GM19324 (cell line): ENCODE data around the gene CYP27B1.

Experiments
- ATAC-seq: cut with Tn5 transposase; IDR thresholded peaks from one replicate; pipeline ENCODE4 v1.9.1; 2021; ENCODE audit warnings: mild to moderate bottlenecking, moderate library complexity; ENCODE audit not compliant: unreplicated experiment, low FRiP score

Gene CYP27B1

DNA sequence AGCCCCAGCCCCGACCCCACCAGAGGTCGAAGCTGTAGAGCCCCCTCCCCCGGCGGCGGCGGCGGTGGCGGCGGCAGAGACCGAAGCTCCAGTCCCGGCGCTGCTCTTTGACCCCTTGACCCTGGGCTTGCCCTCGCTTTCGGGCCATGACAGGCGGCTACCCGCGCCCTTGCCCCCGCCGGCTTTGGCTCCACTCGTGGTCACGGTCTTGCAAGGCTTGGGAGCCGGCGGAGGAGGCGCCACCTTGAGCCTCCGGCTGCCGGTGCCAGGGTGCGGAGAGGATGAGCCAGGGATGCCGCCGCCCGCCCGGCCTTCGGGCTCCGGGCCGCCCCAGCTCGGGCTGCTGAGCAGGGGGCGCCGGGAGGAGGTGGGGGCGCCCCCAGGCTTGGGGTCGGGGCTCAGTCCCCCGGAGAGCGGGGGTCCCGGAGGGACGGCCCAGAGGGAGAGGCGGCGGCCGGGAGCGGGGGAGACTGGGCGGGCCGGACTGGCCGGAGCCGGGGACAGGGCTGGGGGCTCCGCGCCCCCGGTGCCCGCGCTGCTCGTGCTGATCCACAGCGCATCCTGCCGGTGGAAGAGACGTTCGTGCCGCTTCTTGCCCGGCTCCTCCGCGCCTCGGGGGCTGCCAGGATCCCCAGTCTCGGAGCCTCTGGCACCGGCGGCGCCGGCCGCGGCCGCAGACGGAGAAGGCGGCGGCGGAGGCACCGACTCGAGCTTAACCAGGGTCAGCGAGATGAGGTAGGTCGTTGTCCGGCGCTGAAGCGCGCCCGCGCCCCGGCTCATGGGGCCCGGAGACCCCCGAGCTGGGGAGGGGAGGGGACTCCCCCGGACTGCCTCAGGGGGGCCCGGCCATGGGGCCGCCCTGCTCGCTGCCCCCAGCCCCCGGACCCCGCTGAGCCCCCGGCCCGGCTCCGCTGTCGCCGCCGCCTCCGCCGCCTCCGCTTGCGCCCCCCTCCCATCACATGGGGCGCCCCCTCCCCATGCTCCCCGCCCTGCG lies 29.1 kb downstream of the CYP27B1 start:
- no peak for ATAC-seq

DNA sequence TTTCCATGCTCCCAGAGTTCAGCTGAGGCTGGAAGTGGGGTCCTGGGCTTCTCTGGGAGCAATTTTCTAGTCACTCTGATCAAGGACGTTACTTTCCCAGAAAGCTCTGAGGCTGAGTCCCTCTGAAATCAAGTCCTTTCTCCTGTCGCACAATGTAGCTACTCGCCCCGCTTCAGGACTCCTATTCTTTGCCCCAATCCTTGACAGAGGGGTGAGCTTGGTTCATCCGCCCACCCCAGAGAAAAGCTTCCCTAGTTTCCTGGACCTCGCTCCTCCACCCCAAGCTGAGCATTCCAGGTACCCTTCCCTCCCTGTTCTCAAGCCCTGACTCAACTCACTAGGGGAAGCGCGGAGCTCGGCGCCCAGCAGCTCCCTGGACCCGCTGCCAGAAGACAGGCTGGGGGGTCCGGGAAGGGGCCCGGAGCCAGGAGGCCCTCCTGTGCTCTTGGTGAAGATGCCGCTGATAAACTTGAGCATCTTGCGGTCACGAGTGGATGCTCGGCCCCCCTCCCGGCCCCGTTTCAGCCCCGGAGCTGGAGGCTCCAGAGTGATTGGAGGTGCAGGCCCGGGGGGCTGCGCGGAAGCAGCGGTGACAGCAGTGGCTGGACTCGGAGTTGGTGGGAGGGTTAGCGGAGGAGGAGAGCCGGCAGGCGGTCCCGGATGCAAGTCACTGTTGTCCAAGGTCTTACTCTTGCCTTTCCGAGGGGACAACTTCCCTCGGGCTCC lies 30.0 kb downstream of the CYP27B1 start:
- no peak for ATAC-seq

DNA sequence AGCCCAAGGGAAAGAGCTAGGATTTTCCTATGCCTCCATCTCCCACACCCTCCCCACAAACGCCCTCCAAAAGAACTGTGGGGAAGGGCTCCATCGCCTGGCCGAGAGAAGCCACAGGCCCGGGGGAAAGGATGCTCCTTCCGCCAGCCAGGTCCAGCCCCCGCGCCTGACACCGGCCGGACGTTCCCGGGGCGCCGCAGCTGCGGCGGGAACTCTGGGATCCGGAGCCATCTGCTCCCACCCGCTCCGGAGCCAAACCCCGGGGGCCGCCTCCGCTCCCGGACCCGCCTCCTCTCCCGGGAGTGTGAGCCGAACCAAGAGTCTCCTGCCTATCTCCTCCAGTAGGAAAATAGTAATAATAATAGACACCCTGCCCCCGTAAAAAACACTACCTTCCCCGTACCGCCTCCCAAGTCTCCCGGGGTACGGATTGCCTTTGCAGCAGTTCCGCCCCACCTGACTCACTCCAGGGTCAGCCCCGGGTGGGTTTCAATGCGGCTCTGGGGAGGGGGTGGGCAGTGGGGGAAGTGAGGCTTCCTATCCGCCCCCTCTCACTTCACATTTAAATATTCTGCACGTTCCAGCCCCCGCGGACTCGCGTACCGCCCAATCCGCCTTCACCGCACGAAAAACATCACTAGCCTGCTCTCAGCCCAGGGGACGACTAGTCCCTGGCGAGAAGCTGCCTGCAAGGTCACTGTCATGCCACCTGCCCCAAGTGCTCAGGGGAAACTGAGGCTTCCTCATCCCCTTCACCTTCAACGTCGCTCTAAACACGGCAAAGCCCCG lies 30.7 kb downstream of the CYP27B1 start:
- ATAC-seq: no peak

DNA sequence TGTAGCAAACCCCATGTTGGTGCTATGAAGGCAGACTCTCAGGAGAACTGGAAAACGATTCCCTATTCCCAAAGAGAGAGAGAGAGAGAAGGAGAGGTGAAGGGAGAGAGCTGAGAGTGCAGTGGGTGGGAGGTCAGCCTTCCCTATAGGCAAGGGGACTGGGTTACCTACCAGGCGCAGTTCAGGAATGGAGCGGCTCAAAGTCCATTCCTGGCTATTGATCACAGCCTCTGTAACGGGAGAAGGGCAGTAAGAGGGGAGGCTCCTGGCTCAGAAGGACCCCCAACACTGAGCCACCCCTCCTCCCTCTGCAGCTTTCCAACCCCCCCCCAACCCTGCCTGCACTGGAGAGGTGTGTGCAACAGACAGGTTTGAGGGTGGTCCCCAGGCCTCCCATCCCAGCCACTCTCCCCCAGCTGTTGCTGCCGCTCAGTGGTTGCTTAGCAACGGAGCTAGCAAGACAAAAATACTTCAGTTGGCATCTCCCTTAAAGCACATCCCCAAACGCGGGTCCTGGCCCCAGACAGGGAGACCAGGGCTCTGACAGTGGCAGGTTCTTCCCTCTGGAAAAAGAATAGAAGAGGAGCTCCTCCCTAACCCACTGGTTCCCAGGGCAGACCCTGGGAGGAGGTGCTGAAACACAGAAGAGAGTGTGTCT lies 31.6 kb downstream of the CYP27B1 start:
- ATAC-seq: no peak

DNA sequence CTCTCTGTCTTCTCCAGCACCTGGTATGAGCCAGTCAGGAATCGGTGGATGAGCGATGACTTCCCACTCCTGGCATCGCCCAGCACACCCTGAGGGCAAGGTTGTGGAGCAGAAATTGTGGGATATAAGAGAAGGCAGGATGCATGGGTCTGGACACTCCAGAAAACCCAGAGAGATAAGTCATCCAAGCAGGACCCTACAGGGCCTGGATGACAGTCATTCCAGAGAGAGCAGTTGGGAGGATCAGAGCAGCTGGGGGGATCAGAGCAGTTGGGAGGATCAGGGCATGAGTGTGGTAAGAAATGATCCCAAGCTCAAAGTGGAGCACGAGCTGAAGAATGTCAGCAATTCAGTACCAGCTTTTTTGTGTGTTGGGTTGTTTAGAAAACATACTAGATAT lies 32.3 kb downstream of the CYP27B1 start:
- ATAC-seq: no peak

DNA sequence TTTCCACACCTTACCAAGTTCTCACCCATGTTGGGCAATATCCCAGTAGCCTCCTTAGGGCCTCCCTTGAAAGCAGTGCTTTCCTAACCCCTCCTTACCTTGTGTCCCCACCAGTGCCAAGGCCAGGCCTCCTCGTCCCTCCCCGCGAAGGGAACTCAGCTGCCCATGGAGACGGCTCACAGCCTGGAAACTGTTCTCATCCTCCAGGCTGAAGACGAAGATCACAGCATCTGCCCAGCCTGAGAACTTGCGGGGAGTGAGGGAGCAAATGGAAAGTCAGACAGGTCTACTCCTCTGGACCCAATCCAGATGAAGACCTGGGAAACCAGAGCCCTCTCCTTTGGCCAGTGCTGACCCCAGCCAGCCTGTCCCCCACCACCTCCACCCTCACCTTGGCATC lies 33.0 kb downstream of the CYP27B1 start:
- no peak for ATAC-seq

DNA sequence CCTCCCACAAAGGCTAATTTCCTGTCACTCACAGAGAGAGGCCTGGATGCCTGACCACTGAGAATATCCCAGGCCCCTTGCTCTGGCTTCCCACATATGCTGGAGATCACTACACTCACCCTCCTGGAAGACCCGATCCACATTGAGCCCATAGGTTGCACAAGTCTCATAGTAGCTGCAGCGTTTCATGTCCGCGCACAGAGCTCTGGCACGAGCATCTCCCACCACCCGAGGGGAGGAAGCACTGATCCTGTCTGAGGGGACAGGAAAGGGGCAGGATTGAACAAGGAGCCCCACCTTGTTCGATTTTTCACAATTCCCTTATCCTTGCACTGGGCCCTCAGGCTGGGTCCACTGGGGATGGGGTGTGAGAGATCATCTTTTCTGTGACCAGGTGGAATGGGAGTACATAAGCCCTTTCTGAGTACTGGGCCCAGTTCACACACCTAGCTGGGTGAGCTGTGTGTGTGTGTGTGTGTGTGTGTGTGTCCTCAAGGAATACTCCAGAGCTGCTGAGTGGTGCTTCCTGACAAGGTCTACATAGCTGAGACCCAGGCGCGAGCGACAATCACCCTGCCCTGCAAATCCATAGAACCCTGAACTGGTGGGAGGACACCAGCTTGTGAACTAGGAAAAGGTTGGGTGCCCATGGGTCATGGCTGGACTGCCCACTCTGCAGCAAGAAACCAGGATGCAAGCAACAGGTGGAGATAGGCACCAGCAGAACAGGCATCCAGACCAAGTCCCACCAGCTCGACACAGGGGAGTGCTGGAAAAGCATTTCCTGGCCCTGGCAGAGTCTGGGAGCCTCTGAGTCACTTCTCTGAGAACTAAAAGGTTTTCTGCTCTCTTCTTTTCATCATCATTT lies 33.9 kb downstream of the CYP27B1 start:
- no peak for ATAC-seq

DNA sequence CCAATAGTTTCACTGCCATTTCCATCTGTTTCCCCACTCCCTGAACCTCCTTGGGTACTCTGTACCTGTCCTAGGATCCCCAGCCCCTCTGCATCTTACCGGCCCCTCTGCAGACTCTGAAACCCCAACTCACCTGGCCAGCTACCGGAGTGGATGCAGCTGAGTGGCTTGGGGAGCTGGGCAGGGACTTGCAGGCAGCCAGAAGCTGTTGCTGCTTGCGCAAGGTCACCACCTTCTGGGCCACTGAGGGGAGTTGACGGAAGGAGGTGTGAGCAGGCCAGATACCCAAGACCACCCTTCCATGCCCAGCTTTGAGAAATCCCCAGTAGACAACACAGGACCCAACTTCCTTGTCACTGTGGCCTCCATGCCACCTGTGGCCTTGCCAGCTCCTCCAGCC lies 34.6 kb downstream of the CYP27B1 start:
- no peak for ATAC-seq

DNA sequence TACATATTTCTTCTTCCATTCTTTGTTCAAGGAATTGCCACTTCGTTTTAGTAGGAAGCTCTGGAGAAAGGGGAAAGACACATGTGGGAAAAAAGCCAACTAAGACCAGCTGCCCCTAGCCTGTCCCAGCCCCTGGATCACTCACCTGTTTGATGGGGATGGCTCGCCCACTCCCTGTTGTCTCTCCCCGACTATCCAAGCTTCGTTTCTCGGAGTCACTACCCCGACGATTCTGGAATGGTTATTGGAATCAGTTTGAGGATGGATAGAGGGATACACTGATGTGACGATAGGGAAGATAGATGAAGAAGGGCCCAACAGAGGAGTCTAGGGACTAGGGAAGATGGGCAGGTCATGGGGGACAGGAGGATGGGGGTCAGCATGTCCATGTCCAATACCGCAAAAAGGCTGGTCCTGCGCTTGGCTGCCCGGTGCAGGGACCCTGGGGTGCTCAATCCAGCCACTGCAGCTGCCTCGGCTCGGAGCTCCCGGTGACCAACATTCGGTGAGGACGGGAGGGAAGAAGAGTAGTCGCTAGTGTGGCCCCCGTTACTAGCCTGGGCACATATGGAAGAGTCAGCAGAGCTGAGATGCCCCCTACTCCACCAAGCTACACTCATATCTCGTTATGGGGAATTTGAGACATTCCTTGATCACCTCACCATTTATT lies 35.3 kb downstream of the CYP27B1 start:
- ATAC-seq: no peak

DNA sequence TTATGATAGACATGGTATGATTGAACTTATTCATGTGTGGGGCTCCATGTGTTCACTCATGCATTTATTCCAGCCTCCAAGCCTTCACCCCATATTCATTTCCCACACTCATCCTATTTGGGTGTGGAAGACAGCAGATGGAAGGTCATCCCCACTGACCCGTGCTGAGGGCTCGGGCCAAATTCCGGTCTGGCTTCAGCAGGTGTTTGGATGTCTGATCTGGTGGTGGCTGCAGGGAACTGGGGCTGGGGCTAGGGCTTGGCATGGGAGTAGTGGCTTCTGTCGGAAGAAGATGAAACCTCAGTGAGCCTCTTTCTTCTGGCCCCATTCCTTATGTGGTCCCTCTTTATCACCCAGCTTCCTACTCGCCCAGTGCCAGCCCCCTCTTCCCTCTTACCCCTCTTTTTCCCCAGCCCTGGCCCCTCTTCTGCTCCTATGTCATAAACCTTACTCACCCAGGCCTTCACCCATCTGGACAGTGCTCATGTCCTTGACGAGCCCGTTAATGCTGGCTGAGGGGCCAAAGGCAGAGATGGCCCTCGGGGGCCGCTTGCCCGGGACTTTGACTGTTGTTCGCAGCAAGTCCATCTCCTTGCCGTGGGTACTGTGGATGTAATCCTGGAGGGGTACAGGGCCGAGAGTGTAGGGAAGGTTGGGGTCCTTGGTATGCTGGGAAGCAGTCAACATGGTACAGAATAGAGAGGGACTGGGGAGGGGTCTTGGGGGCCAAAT lies 36.4 kb downstream of the CYP27B1 start:
- no peak for ATAC-seq

DNA sequence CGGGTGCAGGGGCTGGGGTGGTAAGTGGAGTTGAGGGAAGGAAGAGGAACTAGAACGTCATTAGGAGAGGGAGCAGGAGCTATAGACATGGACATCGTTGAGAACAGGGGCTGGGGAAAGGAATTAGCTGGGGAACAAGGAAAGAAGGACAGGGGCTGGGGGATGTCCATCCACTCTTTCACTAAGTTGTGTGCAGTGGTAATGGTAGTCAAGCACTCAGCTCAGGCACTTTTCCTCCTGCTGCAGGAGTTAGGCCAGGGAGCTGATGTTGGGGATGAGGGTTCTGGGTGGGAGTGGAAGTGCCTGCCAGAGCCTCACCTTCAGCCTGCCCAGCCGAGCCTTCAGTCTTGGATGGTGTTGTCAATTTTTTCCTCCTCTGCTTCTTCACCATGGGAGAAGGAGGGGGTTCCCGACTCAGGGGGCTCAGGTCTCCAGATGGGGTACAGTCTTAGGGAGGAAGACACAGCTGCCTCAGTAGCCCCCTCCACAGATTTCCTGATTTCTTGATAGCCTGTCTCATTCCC lies 37.5 kb downstream of the CYP27B1 start:
- ATAC-seq: no peak

DNA sequence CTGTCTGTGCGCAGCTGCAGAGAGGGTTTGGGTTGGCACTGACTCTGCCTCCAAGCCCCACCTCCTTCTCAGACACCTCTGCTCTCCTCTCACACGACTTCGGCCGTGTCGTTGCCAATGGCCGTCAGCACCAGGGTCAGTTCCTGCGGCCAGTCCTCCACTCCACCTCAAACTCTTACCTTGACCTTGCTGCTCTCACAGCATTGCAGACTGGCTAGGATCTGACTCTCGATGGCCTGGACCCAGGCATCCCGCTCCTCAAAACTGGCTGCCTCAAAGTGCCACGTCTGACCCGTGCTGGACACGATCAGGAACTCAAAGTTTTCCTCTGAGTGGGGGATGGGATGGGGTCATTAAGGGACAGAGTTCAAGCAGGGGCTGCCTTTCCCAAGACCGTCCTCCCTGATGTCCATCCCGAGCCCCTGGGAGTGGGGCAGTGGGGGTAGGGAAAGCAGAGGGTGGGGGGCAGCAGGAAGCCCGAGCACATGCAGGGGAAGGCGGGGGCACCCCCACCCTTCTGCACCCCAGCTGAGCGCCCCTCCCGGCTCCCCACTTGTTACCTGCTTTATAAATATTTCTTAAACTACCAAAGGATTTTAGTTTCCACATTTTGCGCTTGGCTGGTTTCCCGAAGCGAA lies 39.0 kb downstream of the CYP27B1 start:
- ATAC-seq: no peak

DNA sequence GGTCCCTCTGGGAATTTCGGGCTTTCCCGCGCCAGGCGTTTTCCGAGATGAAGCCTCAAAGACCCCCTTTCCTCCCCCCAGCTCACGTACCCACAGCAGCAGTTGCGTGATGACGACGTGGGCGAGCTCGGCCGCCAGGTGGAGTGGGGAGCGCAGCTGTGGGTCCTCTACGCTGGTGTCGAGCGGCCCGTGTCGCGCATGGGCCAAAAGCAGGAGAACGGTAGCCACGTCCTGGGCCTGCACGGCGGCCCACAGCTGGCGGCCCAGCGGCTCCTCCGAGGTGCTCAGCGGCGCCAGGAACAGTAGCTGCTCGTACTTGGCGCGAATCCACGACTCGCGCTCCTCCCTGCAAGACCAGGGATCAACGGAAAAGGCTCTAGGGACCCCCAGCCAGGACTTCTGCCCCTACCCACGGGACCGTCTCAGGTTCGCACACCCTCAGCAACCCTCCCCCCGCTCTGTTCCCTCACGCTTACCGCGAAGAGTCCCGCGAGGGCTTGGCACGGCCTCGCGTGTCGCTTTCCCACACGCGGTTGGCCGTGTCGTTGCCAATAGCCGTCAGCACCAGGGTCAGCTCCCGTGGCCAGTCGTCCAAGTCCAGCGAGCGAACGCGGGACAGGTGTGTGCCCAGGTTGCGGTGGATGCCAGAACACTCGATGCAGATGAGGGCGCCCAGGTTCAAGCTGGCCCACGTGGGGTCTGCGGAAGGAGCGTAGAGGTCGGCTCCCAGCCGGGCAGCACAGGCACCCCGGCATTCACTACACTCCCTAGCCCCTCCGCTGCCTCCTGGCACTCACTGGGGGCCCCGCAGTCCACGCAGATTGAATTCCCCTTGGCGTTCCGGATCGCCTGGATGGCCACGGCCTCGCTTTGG lies 39.8 kb downstream of the CYP27B1 start:
- ATAC-seq: peak; percentile 8

DNA sequence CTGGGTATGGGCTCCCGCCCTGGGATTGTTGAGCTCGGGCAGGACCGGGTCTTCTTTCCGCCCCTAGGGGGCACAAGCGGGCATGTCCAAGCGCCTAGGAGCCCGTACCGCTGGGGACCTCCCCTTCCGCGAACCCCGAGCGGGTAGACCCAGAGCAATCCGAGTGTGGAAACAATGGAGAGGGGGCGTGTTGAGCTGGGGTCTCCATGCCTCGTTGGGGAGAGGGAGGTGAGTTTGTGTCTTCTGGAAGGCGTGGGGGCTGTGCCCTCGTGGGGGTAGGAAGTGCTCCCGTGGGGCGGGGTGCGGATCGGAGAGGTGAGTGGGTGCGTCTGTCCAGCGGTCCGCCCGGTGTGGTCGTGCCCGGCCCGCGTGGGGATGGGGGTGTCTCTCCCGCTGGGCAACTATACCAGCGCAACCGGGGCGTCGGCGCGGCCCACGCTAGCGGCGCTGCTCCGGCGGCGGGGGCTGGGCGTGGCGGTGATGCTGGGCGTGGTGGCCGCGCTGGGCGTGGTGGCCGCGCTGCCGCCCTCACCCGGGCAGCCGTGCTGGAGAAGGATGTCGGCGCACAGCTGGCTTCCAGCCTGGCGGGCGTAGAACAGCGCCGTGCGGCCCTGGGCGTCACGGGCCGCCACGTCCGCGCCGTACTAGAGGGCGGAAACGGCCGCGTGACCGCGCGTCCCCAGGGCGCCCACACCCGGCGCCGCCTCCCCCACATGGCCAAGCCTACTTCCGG lies 40.6 kb downstream of the CYP27B1 start:
- ATAC-seq: peak; percentile 57

DNA sequence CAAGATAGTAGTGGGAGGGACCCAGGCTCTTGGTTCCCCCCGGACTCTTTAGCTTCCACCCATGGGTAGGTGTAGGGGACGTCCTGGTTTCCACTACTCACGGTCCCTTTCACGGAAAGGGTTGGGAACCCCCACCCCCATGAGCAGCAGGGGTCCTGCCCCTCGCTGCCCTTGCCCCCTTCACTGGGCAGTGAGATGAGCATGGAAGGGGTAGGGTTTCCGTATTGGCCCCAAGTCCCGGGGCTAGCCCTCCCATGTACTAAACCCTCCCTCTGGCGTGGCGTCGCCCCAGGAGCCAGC lies 41.1 kb downstream of the CYP27B1 start:
- no peak for ATAC-seq
